Left lung (tissue), 10 donors: Measurements from ENCODE around the gene PNKD. TPM values are rescaled to one million over a fixed set of nuclear protein-coding genes. Genes with fewer than 3 reads are reported as not detected.
"Not testable (repeated sequence)": the region's sequence is repeated elsewhere in the genome, so short reads cannot be mapped to it uniquely, and the experiment has no call there.

Experiments used
- ATAC-seq: fragments of 200-7000 bp; cut with Tn5 transposase; one replicate; pipeline ENCODE4 v1.9.1; 2020; ENCODE audit warnings: moderate library complexity
- DNase-seq, 4 donors: peaks; one replicate each; pipeline ENCODE4 v3.0.0-alpha.2; 2013 to 2020
- H3K27ac ChIP-seq, 2 donors: fragments of 200-600 bp; sonication (generic) in 1 of 2; one replicate each; pipeline versions ENCODE4 v1.5.0 to v1.8.0; 2020 to 2021
- H3K27me3 ChIP-seq, 2 donors: fragments of 200-600 bp; sonication (generic) in 1 of 2; one replicate each; pipeline versions ENCODE4 v1.5.0 to v1.8.0; 2020 to 2021
- H3K36me3 ChIP-seq, 2 donors: fragments of 200-600 bp; sonication (generic) in 1 of 2; one replicate each; pipeline versions ENCODE4 v1.5.0 to v1.8.0; 2020 to 2021
- H3K4me1 ChIP-seq, 2 donors: fragments of 200-600 bp; one replicate each; pipeline ENCODE4 v1.8.0; 2021
- H3K4me3 ChIP-seq, 2 donors: fragments of 200-600 bp; sonication (generic) in 1 of 2; one replicate each; pipeline versions ENCODE4 v1.5.0 to v1.8.0; 2020 to 2021; ENCODE audit warnings: mild to moderate bottlenecking in 1 of 2
- H3K9me3 ChIP-seq, 2 donors: fragments of 200-600 bp; sonication (generic) in 1 of 2; one replicate each; pipeline versions ENCODE4 v1.5.0 to v1.8.0; 2020 to 2021
- CTCF ChIP-seq, 2 donors: fragments of 200-600 bp; sonication (generic) in 1 of 2; IDR thresholded peaks; one replicate each; pipeline versions ENCODE4 v1.5.0 to v1.8.0; 2021; ENCODE audit warnings: antibody characterized with exemption in 2 of 2
- intact Hi-C, 2 donors: fragments of 100-400 bp; cut with DNase I; formaldehyde crosslinking; loops; one replicate each; pipeline versions ENCODE4 v1.11.2 to v1.14.2; 2022
- polyA plus RNA-seq, 6 donors: library from polyadenylated mRNA; unstranded; fragments of 120-200 nt; gene quantifications; one replicate each; pipeline ENCODE4 v1.2.1, GENCODE V29; 2013; ENCODE audit not compliant: insufficient read length in 6 of 6
- total RNA-seq, 2 donors: library from RNA; stranded (reverse); fragmentation: NEBNext Ultra II Directional; extraction: Animal tissue kit (Norgen Biotek cat#: 25700); gene quantifications; one replicate each; pipeline ENCODE4 v1.2.1, GENCODE V29; 2021
- donor health status: DM: no; HTN: yes; CAD: no.
- donor health status: DM: no; HTN: no; CAD: no.

The PNKD gene
- total and polyA plus RNA-seq, 8 donors: 58.2 to 96.8 (median 62.4) TPM

DNA sequence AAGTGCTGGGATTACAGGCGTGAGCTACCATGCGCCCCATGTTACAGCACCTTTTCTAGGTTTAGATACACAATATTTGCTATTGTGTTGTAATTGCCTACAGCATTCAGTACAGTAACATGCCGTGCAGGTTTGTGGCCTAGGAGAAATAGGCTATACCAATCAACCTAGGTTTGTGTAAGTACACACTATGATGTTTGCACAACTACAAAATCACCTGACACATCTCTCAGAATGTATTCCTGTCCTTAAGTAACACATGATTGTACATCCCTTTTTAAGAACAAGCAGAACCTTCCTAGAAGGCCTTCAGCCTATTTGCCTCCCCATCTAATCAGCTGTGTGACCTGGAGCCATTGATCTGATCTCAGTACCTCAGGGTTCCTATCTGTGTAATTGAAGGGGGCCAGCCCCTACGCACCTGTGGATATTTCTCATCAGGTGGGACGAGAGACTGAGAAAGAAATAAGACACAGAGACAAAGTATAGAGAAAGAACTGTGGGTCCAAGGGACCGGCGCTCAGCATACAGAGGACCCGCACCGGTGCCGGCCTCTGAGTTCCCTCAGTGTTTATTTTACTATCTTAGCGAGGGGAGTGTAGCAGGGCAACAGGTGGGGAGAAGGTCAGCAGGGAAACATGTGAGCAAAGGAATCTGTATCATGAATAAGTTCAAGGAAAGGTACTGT, 40.7 kb downstream of the PNKD start:
- TF ChIP-seq CTCF (IDR thresholded peaks at IDR 0.05): no peak
- H3K4me3 ChIP-seq: no peak overlapping the region
- no peaks in the 10 kb centered on the region for H3K9me3 ChIP-seq
- H3K27me3 ChIP-seq: no peaks in the 10 kb centered on the region
- ATAC-seq: peak; percentile 26
- H3K27ac ChIP-seq: peak overlapping the region in 1 of 2 donors; percentile 41
- no peaks in the 10 kb centered on the region for H3K36me3 ChIP-seq
- H3K4me1 ChIP-seq: peaks cover 0 to 46% of the 10 kb centered on the region in 2 donors
- no peak for DNase-seq
- intact Hi-C loops: no loop called here

DNA sequence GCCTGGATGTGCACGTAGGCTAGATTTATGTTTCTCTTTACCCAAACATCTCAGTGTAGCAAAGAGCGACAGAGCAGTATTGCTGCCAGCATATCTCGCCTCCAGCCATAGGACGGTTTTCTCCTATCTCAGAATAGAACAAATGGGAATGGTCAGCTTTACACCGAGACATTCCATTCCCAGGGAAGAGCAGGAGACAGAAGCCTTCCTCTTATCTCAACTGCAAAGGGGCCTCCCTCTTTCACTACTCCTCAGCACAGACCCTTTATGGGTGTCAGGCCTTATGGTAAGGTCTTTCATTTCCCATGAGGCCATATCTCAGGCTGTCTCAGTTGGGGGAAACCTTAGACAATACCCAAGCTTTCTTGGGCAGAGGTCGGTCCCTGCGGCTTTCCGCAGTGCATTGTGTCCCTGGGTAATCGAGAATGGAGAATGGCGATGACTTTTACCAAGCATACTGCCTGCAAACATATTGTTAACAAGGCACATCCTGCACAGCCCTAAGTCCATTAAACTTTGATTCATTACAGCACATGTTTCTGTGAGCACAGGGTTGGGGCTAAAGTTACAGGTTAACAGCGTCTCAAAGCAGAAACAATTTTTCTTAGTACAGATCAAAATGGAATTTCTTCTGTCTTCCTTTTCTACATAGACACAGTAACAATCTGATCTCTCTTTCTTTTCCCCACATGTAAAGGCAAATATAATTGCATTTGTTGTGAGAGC, 41.4 kb downstream of the PNKD start:
- peak overlapping the region in 1 of 2 donors; percentile 28 for H3K27ac ChIP-seq
- intact Hi-C loops, H3K27me3 ChIP-seq, H3K9me3 ChIP-seq, DNase-seq, ATAC-seq, H3K36me3 ChIP-seq, H3K4me3 ChIP-seq: not testable (repeated sequence)
- H3K4me1 ChIP-seq: peaks cover 0 to 53% of the 10 kb centered on the region in 2 donors

- ATAC-seq: peak; percentile 77
- TF ChIP-seq CTCF (IDR thresholded peaks at IDR 0.05): no peak
- peak overlapping the region; percentile 59 to 77 for H3K27ac ChIP-seq
Measured at GRCh38 chr2:218312267-218312756, 42.0 kb downstream of the PNKD start.

DNA sequence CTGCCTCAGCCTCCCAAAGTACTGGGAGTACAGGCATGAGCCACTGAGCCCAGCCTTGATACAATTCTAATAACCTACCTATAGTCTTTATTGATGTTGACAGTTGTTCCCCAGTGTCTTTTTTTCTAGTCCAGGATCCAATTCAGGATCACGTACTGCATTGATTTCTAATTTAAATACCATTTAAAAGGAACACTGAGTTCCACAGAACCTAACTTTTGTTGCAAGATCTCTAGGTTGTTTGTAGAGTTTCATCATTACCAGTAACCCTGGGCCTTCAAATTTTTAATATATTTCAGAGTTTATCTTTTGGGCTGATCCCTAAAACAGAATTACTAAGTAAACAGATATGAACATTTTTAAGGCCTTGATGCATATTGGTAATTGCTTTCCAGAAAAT, 43.0 kb downstream of the PNKD start:
- Histone ChIP-seq H3K36me3 (no peaks in the 10 kb centered on the region), H3K9me3 (no peaks in the 10 kb centered on the region), H3K27me3 (no peaks in the 10 kb centered on the region), H3K27ac (peak overlapping the region; percentile 59 to 77), H3K4me1 (peaks cover 0 to 58% of the 10 kb centered on the region in 2 donors), H3K4me3 (no peak overlapping the region)
- no peak for TF ChIP-seq CTCF (IDR thresholded peaks at IDR 0.05)
- DNase-seq: no peak
- peak; percentile 7 for ATAC-seq
- intact Hi-C loops: no loop called here

More at GRCh38 chr2:218312267-218312756, 42.0 kb downstream of the PNKD start:
- Histone ChIP-seq H3K36me3 (no peaks in the 10 kb centered on the region), H3K27me3 (no peaks in the 10 kb centered on the region), H3K9me3 (no peaks in the 10 kb centered on the region), H3K4me1 (peaks cover 0 to 59% of the 10 kb centered on the region in 2 donors), H3K4me3 (no peak overlapping the region)
- no peak for DNase-seq
- intact Hi-C loops: no loop called here

GRCh38 chr2:218314764-218315163, 44.4 kb downstream of the PNKD start:
- H3K4me3 ChIP-seq, intact Hi-C loops, H3K36me3 ChIP-seq, H3K9me3 ChIP-seq, DNase-seq, H3K27me3 ChIP-seq, ATAC-seq: not testable (repeated sequence)
- H3K4me1 ChIP-seq: peaks cover 0 to 51% of the 10 kb centered on the region in 2 donors
- peak overlapping the region; percentile 59 to 77 for H3K27ac ChIP-seq

GRCh38 chr2:218315397-218315796, 45.1 kb downstream of the PNKD start:
- intact Hi-C loops: no loop called here
- no peak for DNase-seq
- H3K27me3 ChIP-seq: no peaks in the 10 kb centered on the region
- no peaks in the 10 kb centered on the region for H3K36me3 ChIP-seq
- H3K9me3 ChIP-seq: no peaks in the 10 kb centered on the region
- ATAC-seq: no peak
- TF ChIP-seq CTCF (IDR thresholded peaks at IDR 0.05): no peak
- peak overlapping the region in 1 of 2 donors; percentile 77 for H3K27ac ChIP-seq
- H3K4me3 ChIP-seq: no peak overlapping the region
- H3K4me1 ChIP-seq: peaks cover 0 to 55% of the 10 kb centered on the region in 2 donors
